ENCODE results near the gene KRT40. TPM values are rescaled to one million over a fixed set of nuclear protein-coding genes. Genes with fewer than 3 reads are reported as not detected.

The KRT40 gene
- total and polyA plus RNA-seq, 2 experiments from 2014 or later = not detected

DNA sequence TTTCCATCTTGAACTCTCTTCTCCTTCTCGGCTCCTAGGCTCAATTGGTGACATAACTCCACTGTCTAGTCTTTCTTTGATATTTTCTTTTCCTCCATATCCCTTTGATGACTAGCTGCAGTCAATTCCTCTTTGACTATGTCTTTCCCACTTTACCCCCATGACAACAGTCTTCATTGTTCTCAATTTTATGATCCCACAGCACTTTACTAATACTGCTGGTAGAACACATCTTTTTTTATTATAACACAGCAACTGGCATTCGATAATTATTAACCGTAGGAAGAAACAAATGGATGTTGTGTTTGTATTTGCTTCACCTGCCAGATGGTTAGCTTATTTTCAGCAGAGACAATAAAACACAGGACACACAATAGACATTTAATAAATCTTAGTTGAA, 8.5 kb upstream of the KRT40 start (continued):
- TF ChIP-seq, protein P1, sequence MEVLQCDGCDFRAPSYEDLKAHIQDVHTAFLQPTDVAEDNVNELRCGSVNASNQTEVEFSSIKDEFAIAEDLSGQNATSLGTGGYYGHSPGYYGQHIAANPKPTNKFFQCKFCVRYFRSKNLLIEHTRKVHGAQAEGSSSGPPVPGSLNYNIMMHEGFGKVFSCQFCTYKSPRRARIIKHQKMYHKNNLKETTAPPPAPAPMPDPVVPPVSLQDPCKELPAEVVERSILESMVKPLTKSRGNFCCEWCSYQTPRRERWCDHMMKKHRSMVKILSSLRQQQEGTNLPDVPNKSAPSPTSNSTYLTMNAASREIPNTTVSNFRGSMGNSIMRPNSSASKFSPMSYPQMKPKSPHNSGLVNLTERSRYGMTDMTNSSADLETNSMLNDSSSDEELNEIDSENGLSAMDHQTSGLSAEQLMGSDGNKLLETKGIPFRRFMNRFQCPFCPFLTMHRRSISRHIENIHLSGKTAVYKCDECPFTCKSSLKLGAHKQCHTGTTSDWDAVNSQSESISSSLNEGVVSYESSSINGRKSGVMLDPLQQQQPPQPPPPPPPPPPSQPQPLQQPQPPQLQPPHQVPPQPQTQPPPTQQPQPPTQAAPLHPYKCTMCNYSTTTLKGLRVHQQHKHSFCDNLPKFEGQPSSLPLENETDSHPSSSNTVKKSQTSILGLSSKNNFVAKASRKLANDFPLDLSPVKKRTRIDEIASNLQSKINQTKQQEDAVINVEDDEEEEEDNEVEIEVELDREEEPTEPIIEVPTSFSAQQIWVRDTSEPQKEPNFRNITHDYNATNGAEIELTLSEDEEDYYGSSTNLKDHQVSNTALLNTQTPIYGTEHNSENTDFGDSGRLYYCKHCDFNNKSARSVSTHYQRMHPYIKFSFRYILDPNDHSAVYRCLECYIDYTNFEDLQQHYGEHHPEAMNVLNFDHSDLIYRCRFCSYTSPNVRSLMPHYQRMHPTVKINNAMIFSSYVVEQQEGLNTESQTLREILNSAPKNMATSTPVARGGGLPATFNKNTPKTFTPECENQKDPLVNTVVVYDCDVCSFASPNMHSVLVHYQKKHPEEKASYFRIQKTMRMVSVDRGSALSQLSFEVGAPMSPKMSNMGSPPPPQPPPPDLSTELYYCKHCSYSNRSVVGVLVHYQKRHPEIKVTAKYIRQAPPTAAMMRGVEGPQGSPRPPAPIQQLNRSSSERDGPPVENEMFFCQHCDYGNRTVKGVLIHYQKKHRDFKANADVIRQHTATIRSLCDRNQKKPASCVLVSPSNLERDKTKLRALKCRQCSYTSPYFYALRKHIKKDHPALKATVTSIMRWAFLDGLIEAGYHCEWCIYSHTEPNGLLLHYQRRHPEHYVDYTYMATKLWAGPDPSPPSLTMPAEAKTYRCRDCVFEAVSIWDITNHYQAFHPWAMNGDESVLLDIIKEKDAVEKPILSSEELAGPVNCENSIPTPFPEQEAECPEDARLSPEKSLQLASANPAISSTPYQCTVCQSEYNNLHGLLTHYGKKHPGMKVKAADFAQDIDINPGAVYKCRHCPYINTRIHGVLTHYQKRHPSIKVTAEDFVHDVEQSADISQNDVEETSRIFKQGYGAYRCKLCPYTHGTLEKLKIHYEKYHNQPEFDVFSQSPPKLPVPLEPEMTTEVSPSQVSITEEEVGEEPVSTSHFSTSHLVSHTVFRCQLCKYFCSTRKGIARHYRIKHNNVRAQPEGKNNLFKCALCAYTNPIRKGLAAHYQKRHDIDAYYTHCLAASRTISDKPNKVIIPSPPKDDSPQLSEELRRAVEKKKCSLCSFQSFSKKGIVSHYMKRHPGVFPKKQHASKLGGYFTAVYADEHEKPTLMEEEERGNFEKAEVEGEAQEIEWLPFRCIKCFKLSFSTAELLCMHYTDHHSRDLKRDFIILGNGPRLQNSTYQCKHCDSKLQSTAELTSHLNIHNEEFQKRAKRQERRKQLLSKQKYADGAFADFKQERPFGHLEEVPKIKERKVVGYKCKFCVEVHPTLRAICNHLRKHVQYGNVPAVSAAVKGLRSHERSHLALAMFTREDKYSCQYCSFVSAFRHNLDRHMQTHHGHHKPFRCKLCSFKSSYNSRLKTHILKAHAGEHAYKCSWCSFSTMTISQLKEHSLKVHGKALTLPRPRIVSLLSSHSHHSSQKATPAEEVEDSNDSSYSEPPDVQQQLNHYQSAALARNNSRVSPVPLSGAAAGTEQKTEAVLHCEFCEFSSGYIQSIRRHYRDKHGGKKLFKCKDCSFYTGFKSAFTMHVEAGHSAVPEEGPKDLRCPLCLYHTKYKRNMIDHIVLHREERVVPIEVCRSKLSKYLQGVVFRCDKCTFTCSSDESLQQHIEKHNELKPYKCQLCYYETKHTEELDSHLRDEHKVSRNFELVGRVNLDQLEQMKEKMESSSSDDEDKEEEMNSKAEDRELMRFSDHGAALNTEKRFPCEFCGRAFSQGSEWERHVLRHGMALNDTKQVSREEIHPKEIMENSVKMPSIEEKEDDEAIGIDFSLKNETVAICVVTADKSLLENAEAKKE (CRISPR knock-in tag; IDR thresholded peaks at IDR 0.05) = no peak
- TF ChIP-seq, protein P2, sequence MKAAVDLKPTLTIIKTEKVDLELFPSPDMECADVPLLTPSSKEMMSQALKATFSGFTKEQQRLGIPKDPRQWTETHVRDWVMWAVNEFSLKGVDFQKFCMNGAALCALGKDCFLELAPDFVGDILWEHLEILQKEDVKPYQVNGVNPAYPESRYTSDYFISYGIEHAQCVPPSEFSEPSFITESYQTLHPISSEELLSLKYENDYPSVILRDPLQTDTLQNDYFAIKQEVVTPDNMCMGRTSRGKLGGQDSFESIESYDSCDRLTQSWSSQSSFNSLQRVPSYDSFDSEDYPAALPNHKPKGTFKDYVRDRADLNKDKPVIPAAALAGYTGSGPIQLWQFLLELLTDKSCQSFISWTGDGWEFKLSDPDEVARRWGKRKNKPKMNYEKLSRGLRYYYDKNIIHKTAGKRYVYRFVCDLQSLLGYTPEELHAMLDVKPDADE (IDR thresholded peaks at IDR 0.05) = no peak
- no peak for TF ChIP-seq STAT1 (IDR thresholded peaks at IDR 0.05; ENCODE audit: unreplicated experiment)
- no peak for TF ChIP-seq ZNF331 (CRISPR knock-in tag; IDR thresholded peaks at IDR 0.05; ENCODE audit: low read depth)

DNA sequence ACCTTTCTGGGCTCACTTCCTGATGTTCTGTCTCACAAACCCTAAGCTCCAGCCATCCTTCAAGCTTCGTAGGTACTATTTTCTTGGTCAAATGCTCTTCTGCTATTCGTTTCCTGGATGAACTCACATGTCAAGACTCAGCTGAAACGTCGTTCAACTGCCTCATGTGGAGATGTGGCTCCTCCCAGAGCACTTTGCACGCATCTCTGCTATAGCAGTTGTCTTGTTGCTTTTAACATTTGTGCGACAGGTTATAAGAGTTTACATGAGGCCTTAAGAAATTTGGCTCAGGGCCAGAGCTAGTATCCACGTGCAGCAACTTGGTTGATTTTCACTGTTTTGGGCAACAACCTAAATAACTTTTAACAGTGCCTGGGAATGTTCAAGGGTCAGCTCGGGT, 2.8 kb upstream of the KRT40 start:
- no peak for ATAC-seq
- no peak overlapping the region for H3K4me3 Mint-ChIP-seq
- Histone ChIP-seq H3K4me2 (no peak overlapping the region), H3K36me3 (ENCODE audit: insufficient read depth) (no peaks in the 10 kb centered on the region), H3K9me2 (ENCODE audit: insufficient read depth) (no peaks in the 10 kb centered on the region), H3K4me3 (no peak overlapping the region), H4K20me1 (replicated peaks; ENCODE audit: insufficient read depth) (no peaks in the 10 kb centered on the region), H3K4me1 (ENCODE audit: insufficient read depth) (no peaks in the 10 kb centered on the region), H3K27me3 (ENCODE audit: insufficient read depth) (no peaks in the 10 kb centered on the region), H2AFZ (no peak overlapping the region), H3F3A (replicated peaks; ENCODE audit: low read depth) (no peaks in the 10 kb centered on the region), H3K79me2 (replicated peaks; ENCODE audit: insufficient read depth) (no peaks in the 10 kb centered on the region), H3K27ac (ENCODE audit: low read depth) (no peak overlapping the region)
- peaks cover 3% of the 10 kb centered on the region for H3K27me3 Mint-ChIP-seq (ENCODE audit: insufficient read depth, low read depth, poor library complexity)
- no peaks in the 10 kb centered on the region for H3K36me3 Mint-ChIP-seq (ENCODE audit: low read depth)
- no peaks in the 10 kb centered on the region for H3K4me1 Mint-ChIP-seq
- no peaks in the 10 kb centered on the region for H3K9me3 Mint-ChIP-seq
- DNase-seq (ENCODE audit: low spot score) = no peak
- no peak for TF ChIP-seq JUNB (IDR thresholded peaks at IDR 0.05; ENCODE audit: unreplicated experiment)
- TF ChIP-seq EZH2 (IDR thresholded peaks at IDR 0.05; ENCODE audit: low read depth, unreplicated experiment) = no peak
- no peak for TF ChIP-seq POLR2AphosphoS5 (IDR thresholded peaks at IDR 0.05; ENCODE audit: low read depth)
- no peak for TF ChIP-seq NANOG (IDR thresholded peaks at IDR 0.05; ENCODE audit: borderline replicate concordance)
- no peak for TF ChIP-seq CREB1 (CRISPR knock-in tag; IDR thresholded peaks at IDR 0.05; ENCODE audit: low read depth)
- TF ChIP-seq, protein P2 (IDR thresholded peaks at IDR 0.05) = no peak
- no peak for TF ChIP-seq STAT1 (IDR thresholded peaks at IDR 0.05; ENCODE audit: unreplicated experiment)
- no peak overlapping the region for H3K27ac Mint-ChIP-seq

Measured in GM23338 (cell line).